Suprapubic skin (tissue), 4 donors: ENCODE results near the gene HINT2.

ENCODE experiments used
- EP300 ChIP-seq: sonication (generic); formaldehyde crosslinking; IDR thresholded peaks from one replicate; pipeline ENCODE4 v1.6.1; 2017; ENCODE audit warnings: antibody characterized with exemption
- POLR2AphosphoS5 ChIP-seq, 3 donors: sonication (generic); formaldehyde crosslinking; IDR thresholded peaks; one replicate each; pipeline ENCODE4 v1.6.1; 2017; ENCODE audit warnings: antibody characterized with exemption in 3 of 3
- TF ChIP-seq, protein P1 (sequence below), 2 donors: fragments of 200-600 bp in 1 of 2; fragments of 450-650 bp in 1 of 2; sonication (generic) in 1 of 2; IDR thresholded peaks; one replicate each; pipeline ENCODE4 v1.5.1; 2016 to 2019; ENCODE audit warnings: antibody characterized with exemption in 2 of 2, mild to moderate bottlenecking in 1 of 2, moderate library complexity in 1 of 2

DNA sequence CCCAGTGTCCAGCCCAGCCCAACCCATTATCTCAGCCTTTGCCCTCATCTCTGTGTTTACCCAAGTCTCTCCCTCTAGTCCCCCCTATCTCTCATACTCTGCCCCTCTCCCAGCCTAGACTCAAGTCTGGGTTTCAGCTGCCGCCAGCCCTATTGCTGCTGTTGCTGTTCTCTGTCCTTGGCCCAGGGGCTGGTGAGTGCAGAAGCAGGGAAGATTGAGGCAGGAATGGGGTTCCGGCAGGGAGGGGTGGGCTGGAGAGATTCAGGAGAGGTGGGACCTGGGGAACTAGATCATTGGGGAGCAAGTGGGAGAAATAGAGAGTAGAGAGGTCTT is 14.9 kb upstream of the HINT2 start:
- TF ChIP-seq, protein P1, sequence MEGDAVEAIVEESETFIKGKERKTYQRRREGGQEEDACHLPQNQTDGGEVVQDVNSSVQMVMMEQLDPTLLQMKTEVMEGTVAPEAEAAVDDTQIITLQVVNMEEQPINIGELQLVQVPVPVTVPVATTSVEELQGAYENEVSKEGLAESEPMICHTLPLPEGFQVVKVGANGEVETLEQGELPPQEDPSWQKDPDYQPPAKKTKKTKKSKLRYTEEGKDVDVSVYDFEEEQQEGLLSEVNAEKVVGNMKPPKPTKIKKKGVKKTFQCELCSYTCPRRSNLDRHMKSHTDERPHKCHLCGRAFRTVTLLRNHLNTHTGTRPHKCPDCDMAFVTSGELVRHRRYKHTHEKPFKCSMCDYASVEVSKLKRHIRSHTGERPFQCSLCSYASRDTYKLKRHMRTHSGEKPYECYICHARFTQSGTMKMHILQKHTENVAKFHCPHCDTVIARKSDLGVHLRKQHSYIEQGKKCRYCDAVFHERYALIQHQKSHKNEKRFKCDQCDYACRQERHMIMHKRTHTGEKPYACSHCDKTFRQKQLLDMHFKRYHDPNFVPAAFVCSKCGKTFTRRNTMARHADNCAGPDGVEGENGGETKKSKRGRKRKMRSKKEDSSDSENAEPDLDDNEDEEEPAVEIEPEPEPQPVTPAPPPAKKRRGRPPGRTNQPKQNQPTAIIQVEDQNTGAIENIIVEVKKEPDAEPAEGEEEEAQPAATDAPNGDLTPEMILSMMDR (IDR thresholded peaks at IDR 0.05), result no peak
- TF ChIP-seq EP300 (no peak), POLR2AphosphoS5 (IDR thresholded peaks at IDR 0.05) (no peak)
